Tongue (tissue), 2 donors: ENCODE data around the gene BCCIP. TPM values are rescaled to one million over a fixed set of nuclear protein-coding genes. Genes with fewer than 3 reads are reported as not detected.
A peak's percentile ranks its signal among the peaks of the same experiment; 100 is the strongest.

Experiments
- DNase-seq: peaks from one replicate; pipeline ENCODE4 v3.0.0-alpha.2; 2015
- total RNA-seq: library from RNA; depleted of rRNA; stranded (reverse); fragments of >200 nt; gene quantifications from one replicate; pipeline ENCODE4 v1.2.3, GENCODE V29; 2014

The BCCIP gene
- 49.6 TPM for total RNA-seq

- peak; percentile 97 for DNase-seq
Measured at GRCh38 chr10:125822878-125823662, at the start of gene BCCIP, which contains the start of gene UROS. BCCIP (plus strand) TSS chr10:125823546; CDS start chr10:125823558, 12 bp downstream. UROS (minus strand) TSS chr10:125823258; CDS start chr10:125816499, 6,759 bp downstream.

DNA sequence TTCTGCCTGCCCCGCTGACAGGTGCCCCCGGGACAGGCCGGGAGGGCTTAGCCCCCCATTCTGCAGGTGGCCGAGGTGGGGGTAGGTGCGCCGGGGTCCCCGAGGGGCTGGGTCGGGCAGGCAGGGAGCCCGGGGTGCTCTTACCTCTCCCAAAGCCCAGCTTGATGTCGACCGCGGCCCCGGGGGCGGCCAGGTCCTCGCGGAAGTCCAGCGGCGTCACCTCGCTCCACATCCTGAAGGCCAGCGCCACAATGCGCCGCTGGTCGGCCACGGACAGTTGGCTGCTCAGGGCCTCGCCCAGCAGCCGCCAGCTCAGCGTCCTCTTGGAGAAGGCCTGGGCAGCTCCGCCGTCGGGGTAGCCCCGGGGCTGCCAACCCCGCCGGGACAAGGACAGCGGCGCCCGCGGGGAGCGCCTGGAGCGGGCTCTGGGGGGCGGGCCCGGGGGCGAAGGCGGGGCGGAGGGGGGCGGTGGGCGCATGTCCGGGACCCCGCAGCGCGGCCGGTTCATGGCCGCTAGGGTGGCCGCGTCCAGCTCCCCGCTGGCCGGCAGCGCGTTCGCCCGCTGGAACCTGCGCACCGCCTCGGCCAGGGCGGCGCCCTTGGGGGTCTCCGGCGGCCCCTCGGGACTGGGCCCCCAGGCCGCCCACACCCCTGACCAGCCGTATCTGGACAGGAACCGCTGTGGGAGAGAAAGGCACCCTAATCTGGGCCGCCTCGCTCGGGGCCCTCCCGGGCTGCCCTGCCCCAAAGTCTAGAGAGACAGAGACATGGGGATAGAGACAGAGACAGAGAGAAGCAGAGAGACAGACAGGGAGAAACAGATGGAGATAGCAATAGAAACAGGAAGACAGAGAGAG, 49.4 kb upstream of the BCCIP start:
- DNase-seq, result no peak

DNA sequence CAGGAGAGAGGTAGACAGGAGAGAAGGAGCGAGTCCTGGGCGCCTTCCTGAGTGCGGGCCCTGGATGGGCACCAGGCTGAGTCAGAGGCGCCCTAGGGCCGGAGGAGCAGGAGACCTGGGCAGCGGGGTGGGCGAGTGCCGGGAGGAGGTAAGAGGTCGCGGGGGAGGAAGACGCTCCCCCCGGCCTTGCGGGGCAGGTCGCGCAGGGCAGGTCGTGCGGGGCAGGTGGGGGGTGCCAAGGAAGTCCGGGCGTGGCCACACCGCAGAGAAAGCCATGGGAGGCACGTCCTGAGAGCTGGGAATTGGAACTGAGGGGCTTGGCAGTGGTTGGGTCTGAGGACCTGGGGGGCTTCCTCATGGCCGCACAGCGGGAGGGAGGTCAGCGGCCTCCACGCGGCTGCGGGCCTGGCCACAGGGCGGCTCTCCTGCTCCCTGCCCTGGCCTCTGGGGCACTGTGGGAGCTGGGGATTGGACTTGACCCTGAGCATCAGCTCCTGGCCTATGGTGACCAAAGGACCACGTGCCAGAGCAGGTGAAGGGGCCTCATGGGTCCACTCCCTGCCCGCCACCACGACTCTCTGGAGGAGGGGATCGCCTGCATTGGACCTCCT, 48.7 kb upstream of the BCCIP start:
- no peak for DNase-seq

GRCh38 chr10:125775491-125776106, 47.7 kb upstream of the BCCIP start, which contains the start of gene MMP21:
MMP21 (minus strand) TSS chr10:125775821; CDS start chr10:125775821, 0 bp downstream.
- no peak for DNase-seq

DNA sequence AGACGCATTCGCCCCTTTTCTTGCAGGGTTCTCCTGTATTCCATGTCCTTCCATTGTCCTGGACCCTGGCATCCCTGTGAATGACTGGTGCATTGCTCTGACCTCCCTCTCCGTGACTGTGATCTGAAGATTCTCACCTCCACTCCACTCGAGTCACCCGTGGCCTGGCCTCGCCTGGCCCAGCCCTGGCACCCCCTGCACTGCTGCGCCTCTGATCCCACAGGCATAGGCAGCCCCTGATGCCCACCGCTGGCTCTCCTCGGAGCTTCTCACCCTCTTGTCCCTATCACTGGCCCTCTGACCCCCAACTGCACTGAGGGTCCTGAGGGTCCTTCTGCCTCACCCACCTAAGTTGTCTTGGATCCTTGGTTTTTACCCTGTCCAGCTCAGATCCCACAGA, 45.5 kb upstream of the BCCIP start:
- no peak for DNase-seq

DNA sequence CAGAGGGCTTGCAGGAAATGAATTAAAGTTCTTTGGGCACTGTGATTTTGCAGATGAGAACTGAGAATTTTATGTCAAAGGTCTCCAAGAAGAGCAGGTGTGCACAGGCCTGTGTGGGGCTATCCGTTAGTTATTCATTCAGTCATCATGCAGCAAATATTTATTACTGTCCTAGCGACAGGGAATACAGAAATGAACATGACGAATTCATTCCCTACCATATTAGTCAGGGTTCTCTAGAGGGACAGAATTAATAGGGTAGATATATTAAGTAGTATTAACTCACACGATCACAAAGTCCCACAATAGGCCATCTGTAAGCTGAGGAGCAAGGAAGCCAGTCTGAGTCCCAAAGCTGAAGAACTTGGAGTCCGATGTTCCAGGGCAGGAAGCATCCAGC, 44.8 kb upstream of the BCCIP start:
- no peak for DNase-seq

DNA sequence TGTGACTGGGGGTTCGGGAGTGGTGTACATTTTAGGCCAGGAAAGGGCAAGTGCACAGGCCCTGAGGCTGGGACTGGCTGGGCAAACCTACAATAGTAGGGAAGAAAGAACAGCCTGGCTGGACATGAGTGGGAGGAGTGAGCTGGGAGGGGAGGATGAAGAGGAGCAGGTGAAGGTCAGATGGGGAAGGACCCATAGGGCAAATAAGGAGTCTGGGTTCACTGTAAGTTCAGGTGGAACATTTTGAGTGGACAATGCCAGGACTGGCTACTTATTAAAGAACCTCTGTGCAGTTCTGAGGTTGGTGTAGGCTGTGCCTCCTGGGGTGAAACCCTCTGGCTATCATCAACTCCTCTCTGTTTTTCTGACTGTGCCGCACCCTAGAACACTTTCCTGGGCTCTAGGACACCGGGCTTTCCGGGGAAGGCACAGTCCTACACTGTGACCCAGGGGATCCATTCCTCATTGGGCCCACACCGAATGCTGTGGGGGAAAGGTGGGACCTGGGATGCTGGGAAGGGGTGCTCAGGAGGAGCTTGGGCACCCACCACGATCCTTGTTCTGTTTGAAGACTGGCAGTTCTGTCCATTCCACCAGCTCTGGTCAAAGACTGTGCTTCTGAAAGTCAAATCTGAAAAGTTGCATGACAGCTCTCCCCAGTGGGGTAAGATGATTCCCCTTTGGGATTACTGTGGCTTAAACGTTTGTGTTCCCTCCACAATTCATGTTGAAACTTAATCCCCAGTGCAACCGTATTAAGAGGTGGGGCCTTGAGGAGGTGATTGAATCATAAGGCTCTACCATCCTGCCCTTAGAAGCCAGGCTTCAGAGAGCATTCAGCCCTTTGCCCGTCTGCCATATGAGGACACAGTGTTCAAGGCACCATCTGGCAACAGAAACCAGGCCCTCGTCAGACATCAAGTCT, 43.7 kb upstream of the BCCIP start:
- DNase-seq, result no peak

DNA sequence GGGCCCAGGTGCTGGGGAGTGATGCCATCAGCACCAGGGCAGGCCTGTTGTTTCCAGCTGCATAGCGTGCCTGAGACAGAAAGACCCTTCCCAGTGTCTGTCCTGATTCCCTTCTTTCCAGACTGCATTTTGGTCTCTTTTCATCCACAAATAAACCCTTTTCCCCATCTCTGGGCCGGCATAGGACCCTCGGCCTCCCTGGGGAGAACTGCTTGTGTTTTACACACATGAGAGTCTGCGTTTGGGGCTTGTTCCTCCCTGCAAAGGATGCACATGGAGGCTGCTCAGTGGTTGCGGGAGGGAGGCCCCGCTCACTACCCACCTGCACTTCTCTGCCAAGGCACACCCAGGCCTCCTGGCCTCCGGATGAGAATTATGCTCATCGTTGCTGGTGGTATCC, 42.0 kb upstream of the BCCIP start:
- no peak for DNase-seq

- DNase-seq, result no peak
Measured at GRCh38 chr10:125782054-125782453, 41.3 kb upstream of the BCCIP start.

DNA sequence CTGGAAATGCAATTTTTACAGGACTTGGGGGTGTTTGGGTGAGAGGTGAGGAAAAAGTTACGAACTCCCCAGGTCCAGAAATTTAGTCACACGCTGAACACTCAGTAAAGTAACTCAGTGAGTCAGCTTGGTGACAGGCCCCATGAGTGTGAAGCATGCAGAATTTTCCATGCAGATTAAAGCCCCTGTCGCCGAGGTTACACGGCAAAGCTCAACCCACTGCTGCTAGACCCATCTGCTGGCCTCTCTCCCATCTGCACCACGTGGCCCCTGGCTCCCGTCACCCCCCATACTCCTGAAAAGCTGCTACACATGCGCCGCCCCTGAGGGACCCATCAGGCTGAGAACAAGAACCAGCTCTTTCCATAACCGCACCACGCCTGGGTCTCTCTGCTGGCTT, 40.7 kb upstream of the BCCIP start:
- DNase-seq, result peak; percentile 65

DNA sequence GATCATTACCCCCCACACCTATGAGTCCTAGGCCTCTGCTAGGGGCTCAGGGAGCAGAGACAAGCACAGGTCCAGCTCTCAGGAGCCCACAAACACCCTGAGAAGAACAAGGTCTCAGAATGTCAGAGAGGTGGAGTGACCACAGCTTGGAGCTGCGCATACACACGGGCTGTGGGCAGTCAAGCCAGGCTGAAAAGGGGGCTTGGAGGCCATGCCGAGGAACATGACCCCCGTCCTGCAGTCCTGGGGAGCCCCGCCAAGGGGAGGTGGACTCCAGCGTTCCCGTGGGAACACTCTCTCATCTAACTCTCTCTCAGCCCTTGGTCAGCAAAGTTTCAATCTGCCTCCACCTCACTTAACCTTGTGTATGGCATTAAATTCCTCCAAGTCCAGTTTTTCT, 39.9 kb upstream of the BCCIP start:
- DNase-seq, result no peak

DNA sequence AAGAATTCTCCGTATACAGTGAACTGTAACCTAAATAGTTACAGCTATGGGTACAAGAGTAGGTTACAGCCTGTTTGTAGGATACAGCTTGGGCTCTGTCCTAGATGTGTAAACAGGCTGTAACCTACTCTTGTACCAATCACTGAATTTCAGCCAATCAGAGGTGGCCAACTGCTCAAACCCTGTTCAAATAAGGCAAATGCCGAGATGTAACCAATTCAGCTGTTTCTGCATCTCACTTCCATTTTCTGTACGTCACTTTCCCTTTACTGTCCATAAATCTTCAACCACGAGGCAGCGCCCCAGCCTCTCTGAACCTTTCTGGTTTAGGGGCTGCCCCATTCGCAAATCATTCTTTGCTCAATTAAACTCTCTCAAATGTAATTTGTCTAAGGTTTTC, 39.4 kb upstream of the BCCIP start:
- DNase-seq, result no peak

- DNase-seq, result no peak
Measured at GRCh38 chr10:125785791-125786190, 37.6 kb upstream of the BCCIP start.

GRCh38 chr10:125788156-125789034, 35.0 kb upstream of the BCCIP start:
- DNase-seq, result peak; percentile 25

DNA sequence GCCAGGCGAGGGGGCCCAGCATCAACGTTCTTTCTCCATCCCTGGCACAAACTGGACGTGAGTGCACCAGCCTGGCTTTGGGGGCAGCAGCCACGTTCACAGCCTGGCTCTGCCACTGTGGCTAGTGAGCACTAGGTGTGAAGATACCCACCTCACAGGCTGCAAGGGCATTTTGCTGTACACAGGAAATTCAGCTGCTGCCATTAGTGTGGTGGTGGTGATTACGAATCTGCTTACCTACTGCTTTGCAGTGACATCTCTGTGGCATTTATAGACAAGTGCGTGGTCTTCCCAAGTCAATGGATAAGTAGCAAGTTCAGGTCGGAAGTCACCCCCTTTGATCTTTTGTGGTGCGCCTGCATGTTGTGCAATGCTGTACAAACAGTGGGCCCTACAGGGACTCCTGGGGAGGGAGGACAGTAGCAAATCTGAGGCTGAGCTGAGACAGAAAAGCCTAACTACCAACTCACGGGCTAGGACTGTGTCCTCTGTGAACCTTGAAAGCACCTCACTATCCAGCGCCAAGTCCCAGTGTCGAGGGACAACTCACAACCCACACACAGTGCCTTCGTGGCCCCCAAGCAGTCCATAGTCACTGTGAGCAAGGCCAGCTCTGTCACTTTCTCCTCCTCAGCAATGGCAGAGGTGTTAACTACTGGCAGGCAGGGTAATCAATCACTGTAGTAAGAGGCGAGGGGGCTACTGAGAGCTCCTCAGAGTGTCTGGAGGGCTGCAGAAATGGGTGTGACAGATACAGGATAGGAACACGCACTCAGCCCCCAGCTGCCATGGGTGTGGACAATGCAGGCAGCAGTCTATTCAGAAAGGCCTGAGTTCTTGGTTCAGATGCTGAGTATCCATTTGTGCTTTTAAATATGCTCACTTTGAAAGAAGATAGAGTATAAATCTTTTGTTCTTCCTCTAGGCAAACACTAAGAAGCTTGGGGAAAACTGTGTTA, 30.7 kb upstream of the BCCIP start:
- no peak for DNase-seq

- DNase-seq, result no peak
Measured at GRCh38 chr10:125795128-125795527, 28.2 kb upstream of the BCCIP start.

DNA sequence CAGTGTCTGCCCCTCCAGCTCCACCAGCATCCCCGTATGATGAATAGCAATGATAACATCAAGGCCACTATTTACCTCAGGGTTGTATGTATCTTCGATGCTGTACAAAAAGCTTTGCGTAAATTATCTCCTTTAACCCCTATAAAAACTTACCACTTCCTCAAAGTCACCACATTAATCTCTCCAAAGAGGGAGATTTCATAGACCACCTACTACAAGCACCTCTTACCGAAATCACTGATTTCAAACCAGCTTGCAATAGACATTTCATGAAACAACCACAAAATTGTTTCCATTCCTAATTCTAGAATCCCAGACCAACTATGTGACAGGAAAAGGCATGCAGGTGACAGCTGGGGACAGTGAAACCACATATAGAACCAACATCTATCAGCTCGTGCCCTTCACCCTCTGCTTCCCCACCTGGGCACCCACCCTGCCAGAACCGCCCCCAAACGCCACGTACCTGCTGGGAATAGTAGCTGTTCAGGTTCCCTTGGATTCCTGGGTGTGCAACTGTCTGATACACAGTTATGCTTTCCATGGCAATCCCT, 27.6 kb upstream of the BCCIP start:
- no peak for DNase-seq

DNA sequence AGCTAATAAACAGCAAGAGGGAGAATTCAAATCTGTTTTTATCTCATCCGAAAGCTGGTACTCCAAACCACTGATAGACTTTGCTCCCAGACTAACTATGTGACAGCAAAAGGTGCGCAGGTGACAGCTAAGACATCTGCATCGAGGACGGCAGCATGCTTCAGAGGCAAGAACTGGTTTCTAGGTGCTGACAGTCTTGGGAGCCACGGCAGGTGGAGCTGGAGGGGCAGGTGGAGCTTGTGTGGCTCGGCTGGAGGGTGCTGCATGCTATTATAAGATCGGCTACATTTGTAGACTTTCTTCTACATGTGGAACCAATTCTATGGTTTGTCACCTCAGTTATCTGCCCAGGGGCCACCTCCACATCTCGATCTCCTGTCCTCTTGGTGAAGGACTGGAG, 25.9 kb upstream of the BCCIP start:
- no peak for DNase-seq
